ENCODE measurements around the gene ANO8.

ANO8 gene

DNA sequence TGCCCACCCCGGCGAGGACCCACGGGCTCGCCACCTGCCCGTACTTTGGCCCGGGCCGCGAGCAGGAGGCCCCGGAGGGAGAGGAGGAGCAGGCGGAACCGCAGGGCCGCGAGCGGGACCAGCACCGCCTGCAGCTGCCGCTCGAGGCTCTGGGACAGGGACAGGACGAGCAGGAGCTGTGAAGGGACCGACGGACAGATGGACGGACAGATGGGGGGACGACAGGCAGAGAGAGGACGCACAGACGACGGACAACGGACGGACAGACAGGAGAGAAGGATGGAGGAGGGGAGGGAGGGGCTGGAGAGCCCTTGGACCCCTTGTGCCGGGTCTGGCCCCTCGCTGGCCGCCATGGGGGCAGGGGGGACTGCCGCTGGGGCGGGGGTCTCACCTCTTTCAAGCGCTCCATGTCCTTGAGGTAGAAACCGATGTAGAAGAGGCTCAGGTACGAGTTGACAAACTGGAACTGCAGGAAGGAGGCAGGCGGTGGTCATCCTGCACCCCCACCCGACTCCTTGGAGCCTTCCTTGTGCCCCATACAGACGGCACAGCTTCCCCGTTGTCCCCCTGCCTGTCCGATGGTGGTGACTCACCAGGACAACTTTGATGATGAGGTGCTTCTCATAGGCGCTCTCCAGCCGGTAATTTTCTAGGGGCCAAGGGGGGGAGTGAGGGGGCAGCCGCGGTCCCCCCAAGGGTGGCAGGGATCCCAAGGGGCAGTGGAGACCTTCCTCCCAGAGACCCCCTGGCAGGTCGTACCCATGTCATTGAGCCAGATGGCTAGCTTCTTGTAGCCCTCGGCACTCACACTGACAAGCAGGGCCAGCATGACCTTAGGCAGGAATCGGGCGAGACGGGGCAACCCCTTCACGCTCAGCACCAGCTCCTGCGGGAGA is 5.0 kb downstream of the ANO8 start:
- no peak for TF ChIP-seq CTCF (IDR thresholded peaks at IDR 0.05; ENCODE audit: control extremely low read depth, extremely low read depth, low read depth, missing control alignments)
- ChIA-PET CTCF (interaction anchor here (1.0 to 1.1 kb wide), 2 partner anchors 16 to 56 kb away, joined by 3 read pairs; no protein-coding TSS in a partner anchor), POLR2A (no interaction called here)
- no peak for DNase-seq (ENCODE audit: extremely low spot score)

- no peak for TF ChIP-seq CTCF (IDR thresholded peaks at IDR 0.05; ENCODE audit: control extremely low read depth, extremely low read depth, low read depth, missing control alignments)
- POLR2A ChIA-PET, result interaction anchor here (0.6 kb wide), 3 partner anchors 614 to 1865 kb away, joined by 4 to 6 read pairs (median 5); no protein-coding TSS in a partner anchor
- no peak for DNase-seq (ENCODE audit: extremely low spot score)
- CTCF ChIA-PET, result interaction anchor here (1.1 kb wide), 1 partner anchor 57 kb away, joined by 3 read pairs; no protein-coding TSS in a partner anchor
Measured at GRCh38 chr19:17328517-17329365, 5.9 kb downstream of the ANO8 start.

DNA sequence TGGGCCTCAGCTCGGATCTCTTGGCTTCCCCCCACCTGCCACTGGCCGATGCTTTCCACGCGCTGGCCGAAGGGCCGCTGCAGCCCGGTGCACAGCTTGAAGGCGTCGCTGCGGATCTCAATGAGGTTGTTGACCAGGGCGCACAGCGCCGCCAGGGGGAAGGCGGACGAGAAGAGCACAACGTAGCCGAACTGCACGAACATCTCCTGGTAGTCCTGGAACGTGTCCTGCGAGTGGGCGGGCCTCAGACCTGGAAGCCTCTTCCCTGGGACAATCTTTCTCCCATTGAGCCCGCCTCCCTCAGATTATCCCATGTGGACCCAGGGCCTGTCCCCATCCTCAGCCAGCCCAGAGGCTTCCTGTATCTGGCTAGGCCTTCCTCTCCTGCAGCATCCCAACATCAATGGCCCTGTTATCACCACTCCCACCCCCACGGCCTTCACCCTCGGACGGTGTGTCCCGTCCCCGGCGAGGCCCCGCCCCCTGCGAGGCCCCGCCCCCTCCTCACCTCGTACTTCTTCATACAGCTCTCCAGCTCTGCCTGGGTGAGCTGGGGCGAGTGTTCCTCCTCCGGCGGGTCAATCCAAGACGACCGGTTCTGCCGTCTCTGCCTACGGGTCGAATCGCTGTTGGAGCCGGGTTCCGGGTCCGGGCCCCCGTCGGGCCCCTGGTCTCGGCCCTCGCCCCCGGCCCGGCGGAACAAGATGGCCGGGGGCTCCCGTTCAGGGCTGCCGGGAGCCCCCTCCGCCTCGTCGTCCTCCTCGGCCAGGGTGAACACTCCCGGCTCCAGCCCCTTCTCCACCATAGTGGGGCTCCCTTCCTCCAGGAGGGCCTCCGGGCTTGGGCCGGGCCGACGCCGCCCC is 6.8 kb downstream of the ANO8 start:
- POLR2A ChIA-PET, result interaction anchor here (0.6 kb wide), 3 partner anchors 613 to 1864 kb away, joined by 4 to 6 read pairs (median 5); no protein-coding TSS in a partner anchor
- peak; percentile 81 for DNase-seq (ENCODE audit: extremely low spot score)
- TF ChIP-seq CTCF (IDR thresholded peaks at IDR 0.05; ENCODE audit: control extremely low read depth, extremely low read depth, low read depth, missing control alignments), result no peak
- CTCF ChIA-PET, result interaction anchor here (1.1 kb wide), 1 partner anchor 58 kb away, joined by 3 read pairs; no protein-coding TSS in a partner anchor

- ChIA-PET CTCF (interaction anchor here (1.6 kb wide), 1 partner anchor 62 kb away, joined by 5 read pairs; no protein-coding TSS in a partner anchor), POLR2A (interaction anchor here (0.9 kb wide), 1 partner anchor 18 kb away, joined by 3 read pairs; no protein-coding TSS in a partner anchor)
- TF ChIP-seq CTCF (IDR thresholded peaks at IDR 0.05; ENCODE audit: control extremely low read depth, extremely low read depth, low read depth, missing control alignments), result no peak
- DNase-seq (ENCODE audit: extremely low spot score), result no peak
Measured at GRCh38 chr19:17327068-17327653, 7.5 kb downstream of the ANO8 start.

DNA sequence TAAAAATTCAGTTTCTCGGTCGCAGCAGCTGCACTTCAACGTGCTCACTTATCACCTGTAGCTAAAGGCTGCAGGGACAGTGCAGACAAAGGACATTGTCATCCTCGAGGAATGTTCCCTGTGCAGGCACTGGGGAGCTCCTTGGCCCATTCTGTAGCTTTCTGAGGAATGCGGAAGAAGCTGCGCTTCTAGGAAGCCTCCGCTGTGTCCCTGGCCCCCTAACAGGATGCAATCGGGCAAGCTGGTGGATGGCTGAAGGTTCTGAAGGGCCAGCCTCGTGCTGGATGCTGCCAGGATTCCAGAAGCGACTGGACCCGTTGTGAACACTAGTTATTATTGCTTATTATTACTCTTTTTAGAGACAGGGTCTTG is 8.1 kb downstream of the ANO8 start:
- no peak for DNase-seq (ENCODE audit: extremely low spot score)
- ChIA-PET POLR2A (interaction anchor here (0.9 kb wide), 1 partner anchor 18 kb away, joined by 3 read pairs; no protein-coding TSS in a partner anchor), CTCF (interaction anchor here (1.6 kb wide), 1 partner anchor 63 kb away, joined by 5 read pairs; no protein-coding TSS in a partner anchor)
- no peak for TF ChIP-seq CTCF (IDR thresholded peaks at IDR 0.05; ENCODE audit: control extremely low read depth, extremely low read depth, low read depth, missing control alignments)
